Uterus (tissue), 4 donors: ENCODE measurements around the gene SH3BGR. TPM values are rescaled to one million over a fixed set of nuclear protein-coding genes. Genes with fewer than 3 reads are reported as not detected.

Experiments
- DNase-seq, 2 donors: peaks; one replicate each; pipeline ENCODE4 v3.0.0-alpha.2; 2019 to 2020
- H3K27ac ChIP-seq, 2 donors: fragments of 200-600 bp; sonication (generic); 1 replicate in 1 of 2; 2 replicates in 1 of 2; pipeline ENCODE4 v1.5.1; 2016 to 2018
- H3K27me3 ChIP-seq, 2 donors: fragments of 200-600 bp; sonication (generic); one replicate each; pipeline ENCODE4 v1.5.1; 2018 to 2019; ENCODE audit warnings: control low read depth in 1 of 2
- H3K36me3 ChIP-seq, 2 donors: fragments of 200-600 bp; sonication (generic); one replicate each; pipeline ENCODE4 v1.5.1; 2019; ENCODE audit warnings: control low read depth in 1 of 2
- H3K4me1 ChIP-seq, 2 donors: fragments of 200-600 bp; sonication (generic); one replicate each; pipeline ENCODE4 v1.5.1; 2018 to 2019; ENCODE audit warnings: control low read depth in 1 of 2
- H3K4me3 ChIP-seq, 2 donors: fragments of 200-600 bp; sonication (generic); 1 replicate in 1 of 2; 2 replicates in 1 of 2; pipeline ENCODE4 v1.5.1; 2018 to 2019; ENCODE audit warnings: mild to moderate bottlenecking in 1 of 2
- H3K9me3 ChIP-seq, 2 donors: fragments of 200-600 bp; sonication (generic); one replicate each; pipeline ENCODE4 v1.5.1; 2019; ENCODE audit warnings: control low read depth in 1 of 2
- CTCF ChIP-seq, 4 experiments: fragments of 200-600 bp in 2 of 4; fragments of 450-650 bp in 2 of 4; sonication (generic) in 2 of 4; IDR thresholded peaks; one replicate each; pipeline ENCODE4 v1.5.1; 2016 to 2019; ENCODE audit warnings: antibody characterized with exemption in 4 of 4, mild to moderate bottlenecking in 2 of 4, moderate library complexity in 1 of 4
- POLR2A ChIP-seq, 2 donors: fragments of 450-650 bp; IDR thresholded peaks; one replicate each; pipeline ENCODE4 v1.6.1; 2016; ENCODE audit warnings: antibody characterized with exemption in 2 of 2, mild to moderate bottlenecking in 1 of 2, moderate library complexity in 1 of 2
- intact Hi-C: fragments of 100-400 bp; cut with DNase I; formaldehyde crosslinking; loops from one replicate; pipeline ENCODE4 v1.15.1; 2023; ENCODE audit warnings: low total_unique reads
- total RNA-seq, 4 donors: library from RNA; depleted of rRNA in 3 of 4; stranded (reverse); fragments of >200 nt in 3 of 4; gene quantifications; one replicate each; pipeline versions ENCODE4 v1.1.0 to v1.2.4, GENCODE V29; 2014 to 2023
- donor health status: DM: yes; HTN: yes; CAD: no.

The SH3BGR gene
- total RNA-seq, 4 donors from 2014 or later = 1.1 to 27.9 (median 8.1) TPM; not detected in 1

- DNase-seq = no peak
- TF ChIP-seq POLR2A (IDR thresholded peaks at IDR 0.05) (no peak), CTCF (IDR thresholded peaks at IDR 0.05) (no peak)
- intact Hi-C loops = no loop called here
- H3K27me3 ChIP-seq = no peaks in the 10 kb centered on the region
- H3K4me3 ChIP-seq = no peak overlapping the region
- no peak overlapping the region for H3K27ac ChIP-seq
- no peaks in the 10 kb centered on the region for H3K4me1 ChIP-seq
- no peaks in the 10 kb centered on the region for H3K9me3 ChIP-seq
- H3K36me3 ChIP-seq = no peaks in the 10 kb centered on the region
Measured at GRCh38 chr21:39502631-39503030, 50.9 kb downstream of the SH3BGR start.

GRCh38 chr21:39503123-39503762 is 51.5 kb downstream of the SH3BGR start:
- no peaks in the 10 kb centered on the region for H3K9me3 ChIP-seq
- H3K4me1 ChIP-seq = no peaks in the 10 kb centered on the region
- DNase-seq = no peak
- H3K27ac ChIP-seq = no peak overlapping the region
- intact Hi-C loops = no loop called here
- no peaks in the 10 kb centered on the region for H3K27me3 ChIP-seq
- TF ChIP-seq CTCF (IDR thresholded peaks at IDR 0.05) (no peak), POLR2A (IDR thresholded peaks at IDR 0.05) (no peak)
- H3K4me3 ChIP-seq = no peak overlapping the region
- no peaks in the 10 kb centered on the region for H3K36me3 ChIP-seq

- H3K27ac ChIP-seq = no peak overlapping the region
- TF ChIP-seq CTCF (IDR thresholded peaks at IDR 0.05) (no peak), POLR2A (IDR thresholded peaks at IDR 0.05) (no peak)
- no peak overlapping the region for H3K4me3 ChIP-seq
- intact Hi-C loops = no loop called here
- H3K36me3 ChIP-seq = no peaks in the 10 kb centered on the region
- H3K9me3 ChIP-seq = no peaks in the 10 kb centered on the region
- no peak for DNase-seq
- H3K27me3 ChIP-seq = no peaks in the 10 kb centered on the region
- no peaks in the 10 kb centered on the region for H3K4me1 ChIP-seq
Measured at GRCh38 chr21:39504230-39504629, 52.5 kb downstream of the SH3BGR start.

- no peaks in the 10 kb centered on the region for H3K27me3 ChIP-seq
- H3K9me3 ChIP-seq = no peaks in the 10 kb centered on the region
- DNase-seq = no peak
- no peaks in the 10 kb centered on the region for H3K4me1 ChIP-seq
- H3K36me3 ChIP-seq = no peaks in the 10 kb centered on the region
- no peak overlapping the region for H3K4me3 ChIP-seq
- intact Hi-C loops = no loop called here
- H3K27ac ChIP-seq = no peak overlapping the region
- no peak for TF ChIP-seq CTCF (IDR thresholded peaks at IDR 0.05)
- no peak for TF ChIP-seq POLR2A (IDR thresholded peaks at IDR 0.05)
Measured at GRCh38 chr21:39510240-39510639, 58.5 kb downstream of the SH3BGR start.

GRCh38 chr21:39511102-39511501 is 59.3 kb downstream of the SH3BGR start:
- no peak for TF ChIP-seq CTCF (IDR thresholded peaks at IDR 0.05)
- DNase-seq = no peak
- Histone ChIP-seq H3K4me3 (no peak overlapping the region), H3K27ac (no peak overlapping the region), H3K4me1 (no peaks in the 10 kb centered on the region), H3K9me3 (no peaks in the 10 kb centered on the region), H3K27me3 (no peaks in the 10 kb centered on the region), H3K36me3 (no peaks in the 10 kb centered on the region)
- intact Hi-C loops = no loop called here
